ENCODE data around the gene ESYT1.

ESYT1 gene

DNA sequence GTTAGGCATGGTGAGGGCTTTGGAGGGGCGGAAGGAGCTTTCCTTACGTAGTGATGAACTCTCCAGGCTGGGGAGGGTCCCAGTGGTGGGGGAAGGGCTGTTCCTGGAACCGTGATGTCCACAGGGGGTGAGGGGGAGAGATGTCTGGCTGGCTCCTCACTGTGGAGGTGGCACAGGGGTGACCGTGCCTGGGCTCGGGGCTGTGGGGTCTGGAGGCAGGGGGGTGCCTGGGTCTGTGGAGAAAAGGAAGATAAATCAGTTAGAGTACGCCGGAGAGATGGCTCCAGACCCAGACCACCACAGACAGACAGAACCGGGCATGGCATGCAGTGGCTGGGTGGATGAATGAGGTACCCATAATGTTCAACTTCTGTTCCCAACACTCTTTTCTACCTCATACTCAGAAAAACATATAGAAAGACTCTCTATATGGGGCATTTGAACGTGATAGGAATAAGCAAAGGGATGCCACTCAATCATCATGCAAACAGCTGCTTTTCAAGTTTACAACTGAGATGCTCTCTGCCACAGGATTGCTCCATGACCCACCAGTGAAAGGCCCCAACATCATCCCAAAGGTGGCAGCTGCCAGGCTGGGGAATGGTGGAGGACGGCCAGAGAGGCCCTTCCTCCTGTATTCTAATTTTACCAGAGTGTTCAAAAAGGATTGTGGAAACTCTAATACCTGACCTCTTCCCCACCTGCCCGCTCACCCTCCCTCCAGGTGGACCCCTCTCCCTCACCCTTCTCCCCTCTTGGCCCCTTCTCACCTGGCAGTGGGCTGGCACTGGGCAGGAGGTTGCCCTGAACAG lies 35.7 kb downstream of the ESYT1 start:
- Mint-ChIP-seq H3K27me3 (no peaks in the 10 kb centered on the region), H3K4me3 (no peak overlapping the region), H3K27ac (no peak overlapping the region), H3K9me3 (no peaks in the 10 kb centered on the region), H3K4me1 (peaks cover 41% of the 10 kb centered on the region)
- ATAC-seq (no peak), DNase-seq (no peak)

DNA sequence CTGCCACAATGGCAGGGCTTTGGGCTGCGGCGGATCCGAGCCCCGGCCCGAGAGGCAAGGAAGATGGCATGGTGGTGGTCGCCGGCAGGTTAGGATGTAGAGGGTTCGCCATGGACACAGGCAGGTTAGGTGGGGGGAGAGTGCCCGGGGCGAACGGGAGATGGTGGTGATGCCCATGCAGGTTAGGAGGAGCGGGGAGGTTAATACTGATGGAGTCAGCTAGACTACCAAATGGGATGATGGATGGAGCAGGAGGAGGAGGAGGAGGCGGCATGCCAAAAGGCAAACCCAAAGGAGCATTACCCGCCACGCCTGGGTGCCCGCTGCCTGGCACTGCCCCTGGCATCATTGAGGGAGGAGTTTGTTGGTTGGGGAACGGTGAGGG lies 36.3 kb downstream of the ESYT1 start:
- no peak overlapping the region for H3K4me3 Mint-ChIP-seq
- ATAC-seq (no peak), DNase-seq (no peak)
- H3K9me3 Mint-ChIP-seq, result no peaks in the 10 kb centered on the region
- peaks cover 36% of the 10 kb centered on the region for H3K4me1 Mint-ChIP-seq
- H3K27me3 Mint-ChIP-seq, result no peaks in the 10 kb centered on the region
- H3K27ac Mint-ChIP-seq, result peak overlapping the region in 1 of 2 donors; percentile 36

DNA sequence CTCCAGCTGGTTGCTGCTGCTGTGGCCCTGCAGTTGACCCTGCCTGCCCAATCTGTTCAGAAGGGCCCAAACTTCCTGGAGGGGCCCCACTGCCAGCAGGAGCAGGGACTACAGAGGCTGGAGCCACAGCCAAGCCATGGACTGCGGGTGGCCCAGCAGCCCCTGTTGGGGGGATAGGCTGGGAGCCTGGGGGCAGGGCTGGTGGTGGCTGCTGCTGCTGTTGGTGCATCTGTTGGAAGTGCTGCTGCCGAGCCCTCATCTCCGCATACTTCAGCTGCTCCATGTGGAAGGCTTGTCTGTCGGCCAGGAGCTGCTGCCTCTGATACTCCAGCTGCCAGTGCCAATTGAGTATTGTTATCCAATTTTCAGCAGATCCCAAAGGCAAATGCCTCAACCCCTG lies 37.3 kb downstream of the ESYT1 start:
- DNase-seq (no peak), ATAC-seq (no peak)
- Mint-ChIP-seq H3K9me3 (no peaks in the 10 kb centered on the region), H3K4me3 (no peak overlapping the region), H3K4me1 (peaks cover 26% of the 10 kb centered on the region), H3K27ac (no peak overlapping the region), H3K27me3 (no peaks in the 10 kb centered on the region)

GRCh38 chr12:56169229-56169759 lies 41.2 kb downstream of the ESYT1 start:
- peak overlapping the region in 1 of 2 donors; percentile 75 for H3K27ac Mint-ChIP-seq
- no peaks in the 10 kb centered on the region for H3K4me1 Mint-ChIP-seq
- no peaks in the 10 kb centered on the region for H3K9me3 Mint-ChIP-seq
- DNase-seq (no peak), ATAC-seq (no peak)
- no peak overlapping the region for H3K4me3 Mint-ChIP-seq
- H3K27me3 Mint-ChIP-seq, result no peaks in the 10 kb centered on the region

DNA sequence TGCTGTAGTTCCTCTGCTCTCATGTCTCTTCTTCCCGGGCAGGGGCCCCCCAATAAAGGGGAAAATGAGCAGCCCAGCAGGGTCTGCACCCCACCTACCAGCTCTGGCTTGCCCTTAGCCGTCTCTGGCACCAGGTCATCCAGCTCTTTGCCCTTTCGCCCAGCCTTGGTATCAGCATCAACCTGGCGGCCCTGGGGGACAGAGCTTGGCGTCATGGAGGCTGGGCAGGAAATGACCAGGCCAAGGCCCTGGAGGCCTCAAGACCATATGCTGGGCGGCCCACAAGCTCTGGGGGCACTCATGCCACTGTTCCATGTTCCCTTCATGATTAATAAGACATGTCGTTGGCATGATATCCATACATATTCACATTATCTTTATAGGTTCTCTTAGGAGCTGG lies 44.8 kb downstream of the ESYT1 start:
- Mint-ChIP-seq H3K27ac (no peak overlapping the region), H3K9me3 (no peaks in the 10 kb centered on the region), H3K27me3 (no peaks in the 10 kb centered on the region), H3K4me3 (no peak overlapping the region), H3K4me1 (no peaks in the 10 kb centered on the region)
- DNase-seq, result no peak
- ATAC-seq, result no peak

GRCh38 chr12:56178347-56178746 lies 50.3 kb downstream of the ESYT1 start:
- Mint-ChIP-seq H3K27me3 (no peaks in the 10 kb centered on the region), H3K4me3 (no peak overlapping the region), H3K27ac (peak overlapping the region in 1 of 2 donors; percentile 54), H3K4me1 (no peaks in the 10 kb centered on the region), H3K9me3 (no peaks in the 10 kb centered on the region)
- ATAC-seq (no peak), DNase-seq (no peak)

GRCh38 chr12:56186957-56187356 lies 58.9 kb downstream of the ESYT1 start:
- Mint-ChIP-seq H3K27ac (peak overlapping the region in 1 of 2 donors; percentile 74), H3K4me1 (peaks cover 40% of the 10 kb centered on the region), H3K4me3 (peak overlapping the region; percentile 96 to 97), H3K27me3 (no peaks in the 10 kb centered on the region), H3K9me3 (no peaks in the 10 kb centered on the region)
- ATAC-seq (no peak), DNase-seq (no peak)

DNA sequence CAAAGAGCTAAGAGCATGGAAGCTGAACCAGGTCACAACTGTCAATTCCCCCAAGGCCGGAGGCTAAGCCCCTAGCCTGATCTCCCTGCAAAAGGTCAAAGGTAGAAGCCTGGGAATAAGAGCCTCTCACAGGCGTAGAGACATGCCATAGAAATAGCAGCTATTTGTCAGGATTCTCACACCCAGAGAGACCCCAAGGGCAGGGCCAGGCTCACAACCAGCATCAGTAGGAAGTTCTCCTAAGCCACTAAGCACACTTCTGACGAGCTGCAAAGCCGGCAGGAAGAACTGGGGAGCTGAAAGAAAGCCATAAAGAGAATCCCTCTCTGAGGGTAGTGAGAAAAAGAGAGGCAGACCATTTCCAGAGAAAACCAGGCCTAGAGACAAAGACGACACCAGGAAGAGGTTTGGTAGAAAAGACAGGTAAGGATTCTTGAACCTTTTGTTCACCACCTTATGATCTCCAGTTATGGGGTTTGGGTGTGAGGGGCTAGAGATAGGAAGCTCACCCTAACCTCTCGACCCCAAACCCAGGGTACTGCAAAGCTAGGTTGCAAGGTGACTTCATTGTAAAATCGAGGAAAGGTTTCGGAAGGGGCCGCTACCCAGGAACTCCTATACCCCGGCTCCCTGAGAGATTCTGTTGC lies 60.2 kb downstream of the ESYT1 start:
- no peak for DNase-seq
- peaks cover 48% of the 10 kb centered on the region for H3K4me1 Mint-ChIP-seq
- peak overlapping the region; percentile 91 to 95 for H3K27ac Mint-ChIP-seq
- ATAC-seq, result no peak
- peak overlapping the region; percentile 96 to 97 for H3K4me3 Mint-ChIP-seq
- H3K27me3 Mint-ChIP-seq, result no peaks in the 10 kb centered on the region
- H3K9me3 Mint-ChIP-seq, result peaks cover 0 to 3% of the 10 kb centered on the region in 2 donors

DNA sequence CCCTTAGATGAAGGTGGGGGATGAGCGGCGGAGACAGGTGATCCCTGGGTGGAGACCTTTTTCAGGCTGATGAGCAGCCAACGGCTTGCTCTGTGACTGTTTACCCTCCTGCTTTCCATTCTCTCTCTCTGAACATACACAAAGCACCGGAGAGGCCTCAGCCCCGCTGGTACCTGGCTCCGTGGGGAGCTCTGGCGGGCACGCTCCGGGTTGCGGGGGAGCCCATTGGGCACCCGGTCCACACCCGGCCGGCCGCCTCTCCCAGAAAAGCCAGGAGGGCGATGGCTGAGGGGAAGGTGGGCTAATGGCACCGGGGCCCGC lies 60.7 kb downstream of the ESYT1 start:
- peaks cover 51% of the 10 kb centered on the region for H3K4me1 Mint-ChIP-seq
- no peaks in the 10 kb centered on the region for H3K27me3 Mint-ChIP-seq
- peak overlapping the region; percentile 91 to 95 for H3K27ac Mint-ChIP-seq
- H3K9me3 Mint-ChIP-seq, result peaks cover 0 to 5% of the 10 kb centered on the region in 2 donors
- H3K4me3 Mint-ChIP-seq, result peak overlapping the region; percentile 96 to 97
- DNase-seq (peak in 1 of 2 donors; percentile 32), ATAC-seq (peak; percentile 10)

- H3K4me1 Mint-ChIP-seq, result peaks cover 51% of the 10 kb centered on the region
- peak within 1 kb of the TSS; percentile 96 to 97 for H3K4me3 Mint-ChIP-seq
- DNase-seq (peak; percentile 86 to 88), ATAC-seq (peak; percentile 89)
- H3K27me3 Mint-ChIP-seq, result no peaks in the 10 kb centered on the region
- peaks cover 0 to 5% of the 10 kb centered on the region in 2 donors for H3K9me3 Mint-ChIP-seq
- H3K27ac Mint-ChIP-seq, result peak within 1 kb of the TSS; percentile 97 to 100
These were observed 61.2 kb downstream of the ESYT1 start, which contains the start of gene SMARCC2 for GRCh38 chr12:56189099-56189917. SMARCC2 (minus strand) TSS chr12:56189483; CDS start chr12:56189461, 22 bp downstream.

DNA sequence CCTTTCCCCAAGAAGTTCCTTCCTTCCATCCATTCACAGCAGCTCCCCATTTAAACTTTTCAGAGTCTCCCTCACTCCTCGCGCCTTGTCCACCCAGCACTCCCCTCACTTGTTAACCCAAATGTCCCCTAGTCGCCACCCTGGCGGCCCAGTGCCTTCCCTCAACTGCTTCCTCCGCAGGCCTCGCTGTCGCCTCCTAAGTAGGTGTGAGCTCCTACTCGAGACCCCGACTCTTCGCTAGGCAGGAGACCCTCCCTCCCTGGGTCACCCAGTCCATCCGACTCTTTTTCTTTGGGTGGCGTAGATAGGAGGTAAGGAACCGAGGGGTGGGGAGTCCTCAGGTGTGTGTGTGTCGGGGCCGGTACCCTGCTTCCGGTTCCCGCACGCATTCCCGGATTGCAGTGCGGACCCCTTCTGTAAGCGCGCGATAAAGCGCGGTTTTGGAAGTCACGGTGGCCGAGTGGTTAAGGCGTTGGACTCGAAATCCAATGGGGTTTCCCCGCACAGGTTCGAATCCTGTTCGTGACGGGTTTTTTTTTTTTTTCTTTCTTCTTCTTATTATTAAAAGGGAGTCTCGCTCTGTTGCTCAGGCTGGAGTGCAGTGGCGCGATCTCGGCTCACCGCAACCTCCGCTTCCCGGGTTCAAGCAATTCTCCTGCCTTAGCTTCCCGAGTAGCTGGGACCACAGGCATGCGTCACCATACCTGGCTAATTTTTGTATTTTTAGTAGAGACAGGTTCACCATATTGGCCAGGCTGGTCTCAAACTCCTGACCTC lies 62.0 kb downstream of the ESYT1 start:
- Mint-ChIP-seq H3K4me1 (peaks cover 51% of the 10 kb centered on the region), H3K27me3 (no peaks in the 10 kb centered on the region), H3K4me3 (peak overlapping the region; percentile 95 to 96), H3K27ac (peak overlapping the region; percentile 97 to 100), H3K9me3 (peaks cover 0 to 5% of the 10 kb centered on the region in 2 donors)
- DNase-seq (peak; percentile 93), ATAC-seq (peak; percentile 64)

DNA sequence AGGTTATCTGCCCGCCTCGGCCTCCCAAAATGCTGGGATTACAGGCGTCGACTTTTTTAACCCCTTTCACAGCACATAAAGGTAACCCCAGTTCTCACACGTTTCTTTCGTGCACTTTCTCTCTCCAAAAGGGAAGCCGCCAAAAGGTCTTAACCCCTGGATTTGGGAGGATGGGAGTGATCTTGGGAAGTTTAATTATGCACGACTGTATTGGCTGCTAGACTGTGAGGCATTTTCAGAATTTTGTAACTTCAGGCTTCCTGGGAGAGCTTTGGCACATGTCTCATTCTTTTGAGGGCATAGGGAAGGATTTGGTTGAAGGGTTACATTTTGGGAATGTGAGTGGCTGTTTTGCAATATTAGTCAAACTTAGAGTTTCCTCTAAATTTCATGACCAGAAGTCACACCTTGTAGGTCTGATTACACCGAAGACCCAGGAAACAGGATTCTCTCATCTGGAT lies 62.7 kb downstream of the ESYT1 start:
- H3K27me3 Mint-ChIP-seq, result no peaks in the 10 kb centered on the region
- H3K27ac Mint-ChIP-seq, result peak overlapping the region; percentile 97 to 100
- H3K9me3 Mint-ChIP-seq, result peaks cover 0 to 5% of the 10 kb centered on the region in 2 donors
- ATAC-seq (no peak), DNase-seq (no peak)
- H3K4me1 Mint-ChIP-seq, result peaks cover 49% of the 10 kb centered on the region
- H3K4me3 Mint-ChIP-seq, result peak overlapping the region; percentile 95 to 96

GRCh38 chr12:56192582-56192981 lies 64.5 kb downstream of the ESYT1 start:
- Mint-ChIP-seq H3K27me3 (no peaks in the 10 kb centered on the region), H3K27ac (no peak overlapping the region), H3K4me3 (no peak overlapping the region), H3K9me3 (peaks cover 0 to 5% of the 10 kb centered on the region in 2 donors), H3K4me1 (peaks cover 31% of the 10 kb centered on the region)
- no peak for DNase-seq
- no peak for ATAC-seq

- Mint-ChIP-seq H3K9me3 (peaks cover 0 to 5% of the 10 kb centered on the region in 2 donors), H3K4me3 (peak overlapping the region in 1 of 2 donors; percentile 42), H3K27me3 (no peaks in the 10 kb centered on the region), H3K27ac (peak overlapping the region; percentile 50 to 90), H3K4me1 (peaks cover 26% of the 10 kb centered on the region)
- ATAC-seq (no peak), DNase-seq (peak; percentile 67 to 76)
These were observed 65.0 kb downstream of the ESYT1 start for GRCh38 chr12:56193025-56193578.
